IPS-18c (cell line): Measurements from ENCODE around the gene DIS3L2.
"Not testable (repeated sequence)": the region's sequence is repeated elsewhere in the genome, so short reads cannot be mapped to it uniquely, and the experiment has no call there.

ENCODE experiments used
- H3K4me3 ChIP-seq: 2 replicates; pipeline ENCODE4 v1.7.0; 2013; ENCODE audit warnings: low read depth, mild to moderate bottlenecking, low read length, moderate library complexity; ENCODE audit not compliant: insufficient read depth
- H3K9me3 ChIP-seq: one replicate; pipeline ENCODE4 v1.6.1; 2013; ENCODE audit warnings: mild to moderate bottlenecking, low read length, moderate library complexity; ENCODE audit not compliant: control insufficient read depth, insufficient read depth

The DIS3L2 gene

GRCh38 chr2:232113821-232114220 is 152.3 kb downstream of the DIS3L2 start:
- H3K9me3 ChIP-seq = no peaks in the 10 kb centered on the region

GRCh38 chr2:232115728-232116361 is 154.3 kb downstream of the DIS3L2 start:
- not testable (repeated sequence) for H3K9me3 ChIP-seq, H3K4me3 ChIP-seq

More at GRCh38 chr2:232113821-232114220, 152.3 kb downstream of the DIS3L2 start:
- no peak overlapping the region for H3K4me3 ChIP-seq

GRCh38 chr2:232116852-232117251 is 155.3 kb downstream of the DIS3L2 start:
- H3K9me3 ChIP-seq = no peaks in the 10 kb centered on the region
- no peak overlapping the region for H3K4me3 ChIP-seq

GRCh38 chr2:232117413-232117812 is 155.9 kb downstream of the DIS3L2 start:
- Histone ChIP-seq H3K9me3 (no peaks in the 10 kb centered on the region), H3K4me3 (no peak overlapping the region)

- no peaks in the 10 kb centered on the region for H3K9me3 ChIP-seq
- H3K4me3 ChIP-seq = no peak overlapping the region
These were observed 159.4 kb downstream of the DIS3L2 start for GRCh38 chr2:232120911-232121310.

GRCh38 chr2:232124309-232124708 is 162.8 kb downstream of the DIS3L2 start:
- no peak overlapping the region for H3K4me3 ChIP-seq

GRCh38 chr2:232126301-232127099 is 165.0 kb downstream of the DIS3L2 start:
- Histone ChIP-seq H3K9me3 (no peaks in the 10 kb centered on the region), H3K4me3 (no peak overlapping the region)

More at GRCh38 chr2:232124309-232124708, 162.8 kb downstream of the DIS3L2 start:
- no peaks in the 10 kb centered on the region for H3K9me3 ChIP-seq

GRCh38 chr2:232129483-232129882 is 168.0 kb downstream of the DIS3L2 start:
- no peak overlapping the region for H3K4me3 ChIP-seq
- H3K9me3 ChIP-seq = no peaks in the 10 kb centered on the region

GRCh38 chr2:232132181-232132580 is 170.7 kb downstream of the DIS3L2 start:
- Histone ChIP-seq H3K9me3 (no peaks in the 10 kb centered on the region), H3K4me3 (no peak overlapping the region)

- no peak overlapping the region for H3K4me3 ChIP-seq
- no peaks in the 10 kb centered on the region for H3K9me3 ChIP-seq
These were observed 171.6 kb downstream of the DIS3L2 start for GRCh38 chr2:232133078-232133477.

GRCh38 chr2:232134939-232135338 is 173.4 kb downstream of the DIS3L2 start:
- H3K4me3 ChIP-seq = no peak overlapping the region
- H3K9me3 ChIP-seq = no peaks in the 10 kb centered on the region

GRCh38 chr2:232137356-232138147 is 176.0 kb downstream of the DIS3L2 start:
- no peaks in the 10 kb centered on the region for H3K9me3 ChIP-seq
- no peak overlapping the region for H3K4me3 ChIP-seq

GRCh38 chr2:232138441-232138840 is 176.9 kb downstream of the DIS3L2 start:
- no peaks in the 10 kb centered on the region for H3K9me3 ChIP-seq
- H3K4me3 ChIP-seq = no peak overlapping the region

GRCh38 chr2:232139171-232139594 is 177.7 kb downstream of the DIS3L2 start:
- H3K4me3 ChIP-seq = no peak overlapping the region

GRCh38 chr2:232139786-232140562 is 178.5 kb downstream of the DIS3L2 start:
- H3K4me3 ChIP-seq = no peak overlapping the region

More at GRCh38 chr2:232139171-232139594, 177.7 kb downstream of the DIS3L2 start:
- no peaks in the 10 kb centered on the region for H3K9me3 ChIP-seq

GRCh38 chr2:232141591-232141990 is 180.1 kb downstream of the DIS3L2 start:
- no peak overlapping the region for H3K4me3 ChIP-seq
- no peaks in the 10 kb centered on the region for H3K9me3 ChIP-seq

More at GRCh38 chr2:232139786-232140562, 178.5 kb downstream of the DIS3L2 start:
- no peaks in the 10 kb centered on the region for H3K9me3 ChIP-seq

GRCh38 chr2:232142049-232142448 is 180.5 kb downstream of the DIS3L2 start:
- Histone ChIP-seq H3K4me3 (no peak overlapping the region), H3K9me3 (no peaks in the 10 kb centered on the region)
